ENCODE results near the gene IFTAP. TPM values are rescaled to one million over a fixed set of nuclear protein-coding genes. Genes with fewer than 3 reads are reported as not detected.

Gene IFTAP
- total RNA-seq, 2 donors from 2014 or later, result 23.5 to 38.1 TPM

GRCh38 chr11:36688571-36689291 is 94.4 kb downstream of the IFTAP start:
- Histone ChIP-seq H3K9me3 (no peaks in the 10 kb centered on the region), H3K36me3 (no peaks in the 10 kb centered on the region), H3K4me1 (replicated peaks) (no peaks in the 10 kb centered on the region), H3K27me3 (replicated peaks; ENCODE audit: insufficient read depth) (no peaks in the 10 kb centered on the region), H3K27ac (no peak overlapping the region), H3K4me3 (no peak overlapping the region)
- intact Hi-C loops (cut with DNase I), result no loop called here
- TF ChIP-seq POLR2AphosphoS5 (IDR thresholded peaks at IDR 0.05), result no peak
- 72% methylated on average over 7 of the region's 7 CpGs for WGBS
- DNase-seq (ENCODE audit: low spot score), result no peak

- no peaks in the 10 kb centered on the region for H3K36me3 ChIP-seq
- H3K9me3 ChIP-seq, result no peaks in the 10 kb centered on the region
- no peaks in the 10 kb centered on the region for H3K4me1 ChIP-seq (replicated peaks)
- WGBS, result 90% methylated on average over 4 of the region's 4 CpGs
- no peak overlapping the region for H3K4me3 ChIP-seq
- TF ChIP-seq CTCF (IDR thresholded peaks at IDR 0.05) (no peak), POLR2A (IDR thresholded peaks at IDR 0.05) (no peak), POLR2AphosphoS5 (IDR thresholded peaks at IDR 0.05) (no peak)
- intact Hi-C loops (cut with DNase I), result no loop called here
- no peak for DNase-seq (ENCODE audit: low spot score)
- no peaks in the 10 kb centered on the region for H3K27me3 ChIP-seq (replicated peaks; ENCODE audit: insufficient read depth)
- no peak overlapping the region for H3K27ac ChIP-seq
Observed at GRCh38 chr11:36689442-36689841, 95.1 kb downstream of the IFTAP start.

- TF ChIP-seq POLR2AphosphoS5 (IDR thresholded peaks at IDR 0.05), result no peak
- no peak for TF ChIP-seq POLR2A (IDR thresholded peaks at IDR 0.05)
- TF ChIP-seq CTCF (IDR thresholded peaks at IDR 0.05), result no peak
- H3K27ac ChIP-seq, result no peak overlapping the region
- no peaks in the 10 kb centered on the region for H3K9me3 ChIP-seq
- DNase-seq (ENCODE audit: low spot score), result no peak
- H3K4me1 ChIP-seq (replicated peaks), result no peaks in the 10 kb centered on the region
- 79% methylated on average over 1 of the region's 1 CpG for WGBS
- no peak overlapping the region for H3K4me3 ChIP-seq
- intact Hi-C loops (cut with DNase I), result no loop called here
- H3K27me3 ChIP-seq (replicated peaks; ENCODE audit: insufficient read depth), result no peaks in the 10 kb centered on the region
- H3K36me3 ChIP-seq, result no peaks in the 10 kb centered on the region
Observed at GRCh38 chr11:36692704-36693103, 98.4 kb downstream of the IFTAP start.

- Histone ChIP-seq H3K36me3 (no peaks in the 10 kb centered on the region), H3K4me1 (replicated peaks) (no peaks in the 10 kb centered on the region), H3K27me3 (replicated peaks; ENCODE audit: insufficient read depth) (no peaks in the 10 kb centered on the region), H3K27ac (no peak overlapping the region), H3K4me3 (no peak overlapping the region), H3K9me3 (no peaks in the 10 kb centered on the region)
- no peak for TF ChIP-seq POLR2AphosphoS5 (IDR thresholded peaks at IDR 0.05)
- TF ChIP-seq POLR2A (IDR thresholded peaks at IDR 0.05), result no peak
- TF ChIP-seq CTCF (IDR thresholded peaks at IDR 0.05), result no peak
- intact Hi-C loops (cut with DNase I), result no loop called here
- DNase-seq (ENCODE audit: low spot score), result no peak
- 47% methylated on average over 1 of the region's 1 CpG for WGBS
Observed at GRCh38 chr11:36693139-36693843, 99.0 kb downstream of the IFTAP start.

- TF ChIP-seq POLR2AphosphoS5 (IDR thresholded peaks at IDR 0.05), result no peak
- TF ChIP-seq POLR2A (IDR thresholded peaks at IDR 0.05), result no peak
- no peak for TF ChIP-seq CTCF (IDR thresholded peaks at IDR 0.05)
- H3K4me1 ChIP-seq (replicated peaks), result no peaks in the 10 kb centered on the region
- no peaks in the 10 kb centered on the region for H3K9me3 ChIP-seq
- intact Hi-C loops (cut with DNase I), result no loop called here
- DNase-seq (ENCODE audit: low spot score), result no peak
- no peaks in the 10 kb centered on the region for H3K36me3 ChIP-seq
- H3K27ac ChIP-seq, result no peak overlapping the region
- no peak overlapping the region for H3K4me3 ChIP-seq
- H3K27me3 ChIP-seq (replicated peaks; ENCODE audit: insufficient read depth), result no peaks in the 10 kb centered on the region
Observed at GRCh38 chr11:36695111-36695510, 100.8 kb downstream of the IFTAP start.
